PC-9 (cell line): ENCODE data around the gene FCAMR. TPM values are rescaled to one million over a fixed set of nuclear protein-coding genes. Genes with fewer than 3 reads are reported as not detected.

Experiments used
- BruUV-seq: library from RNA; stranded (reverse); fragments of 400-500 nt; replicated peaks from 2 replicates; lab custom pipeline; 2021; lab: Mats Ljungman, UMichigan
- CTCF ChIA-PET: fragments of 300-600 bp; sonication (Branson Sonifier 250); formaldehyde crosslinking; loops from one replicate; lab custom pipeline; 2022; ENCODE audit warnings: antibody characterized with exemption; lab: Charles Lee
- POLR2A ChIA-PET: fragments of 300-600 bp; sonication (Branson Sonifier 250); formaldehyde crosslinking; loops from one replicate; lab custom pipeline; 2022; ENCODE audit warnings: antibody characterized with exemption; ENCODE audit not compliant: unreplicated experiment; lab: Charles Lee
- DNase-seq, 2 experiments: peaks; one replicate each; pipeline versions ENCODE4 v3.0.0 to v3.0.0-alpha.2; 2015 to 2022; ENCODE audit warnings: mixed read lengths in 1 of 2
- H2AFZ ChIP-seq: fragments of 200-600 bp; sonication (generic); 2 replicates; pipeline ENCODE4 v1.8.1; 2017; ENCODE audit warnings: antibody characterized with exemption
- H3F3A ChIP-seq: fragments of 200-600 bp; sonication (generic); 2 replicates; pipeline ENCODE4 v1.8.1; 2017; ENCODE audit warnings: antibody characterized with exemption, mild to moderate bottlenecking, low read depth; ENCODE audit not compliant: insufficient read depth
- H3K27ac ChIP-seq: fragments of 200-600 bp; sonication (generic); 2 replicates; pipeline ENCODE4 v1.6.1; 2016; ENCODE audit warnings: mixed run types
- H3K27me3 ChIP-seq: fragments of 200-600 bp; sonication (generic); 2 replicates; pipeline ENCODE4 v1.6.1; 2016; ENCODE audit warnings: low read depth, mixed run types; ENCODE audit not compliant: insufficient read depth
- H3K36me3 ChIP-seq: fragments of 200-600 bp; sonication (generic); 2 replicates; pipeline ENCODE4 v1.6.1; 2016; ENCODE audit warnings: low read depth, mixed run types
- H3K4me1 ChIP-seq: fragments of 200-600 bp; sonication (generic); replicated peaks from 2 replicates; pipeline ENCODE4 v1.6.1; 2016; ENCODE audit warnings: mixed run types; ENCODE audit not compliant: insufficient read depth
- H3K4me2 ChIP-seq: fragments of 200-600 bp; sonication (generic); 2 replicates; pipeline ENCODE4 v1.6.1; 2017; ENCODE audit warnings: mixed run types
- H3K4me3 ChIP-seq: fragments of 200-600 bp; sonication (generic); 2 replicates; pipeline ENCODE4 v1.6.1; 2016; ENCODE audit warnings: mixed run types
- H3K79me2 ChIP-seq: fragments of 200-600 bp; sonication (generic); 2 replicates; pipeline ENCODE4 v1.6.1; 2017; ENCODE audit warnings: low read depth, mixed run types
- H3K9me2 ChIP-seq: fragments of 200-600 bp; sonication (generic); 2 replicates; pipeline ENCODE4 v1.8.1; 2017; ENCODE audit warnings: mild to moderate bottlenecking; ENCODE audit not compliant: insufficient read depth
- H3K9me3 ChIP-seq: fragments of 200-600 bp; sonication (generic); 2 replicates; pipeline ENCODE4 v1.8.1; 2016; ENCODE audit warnings: low read depth; ENCODE audit not compliant: insufficient read depth
- H4K20me1 ChIP-seq: fragments of 200-600 bp; sonication (generic); 2 replicates; pipeline ENCODE4 v1.8.1; 2017; ENCODE audit not compliant: insufficient read depth
- CTCF ChIP-seq: fragments of 200-600 bp; sonication (generic); conservative IDR thresholded peaks from 2 replicates; pipeline ENCODE4 v1.6.1; 2017; ENCODE audit warnings: mixed run types, antibody characterized with exemption, mild to moderate bottlenecking, moderate library complexity
- EZH2 ChIP-seq: fragments of 200-600 bp; sonication (generic); IDR thresholded peaks from 2 replicates; pipeline ENCODE4 v1.8.0; 2017; ENCODE audit warnings: antibody characterized with exemption, low read depth
- intact Hi-C: fragments of 100-400 bp; cut with micrococcal nuclease; formaldehyde crosslinking; loops from one replicate; pipeline ENCODE4 v1.10.0; 2022; ENCODE audit not compliant: unreplicated experiment
- total RNA-seq: library from RNA; stranded (reverse); gene quantifications from 2 replicates; pipeline ENCODE4 v1.2.3, GENCODE V29; 2021

The FCAMR gene
- total RNA-seq, 1 experiment from 2014 or later = not detected

- Histone ChIP-seq H3K9me3 (no peaks in the 10 kb centered on the region), H3K9me2 (no peaks in the 10 kb centered on the region), H4K20me1 (no peaks in the 10 kb centered on the region), H3K79me2 (no peaks in the 10 kb centered on the region), H3K27me3 (0 out of 2 replicates have a peak, but pooled peaks cover 2% of the 10 kb centered on the region), H3K36me3 (no peaks in the 10 kb centered on the region), H3K27ac (no peak overlapping the region), H3F3A (no peaks in the 10 kb centered on the region), H3K4me1 (no peaks in the 10 kb centered on the region), H2AFZ (no peak overlapping the region), H3K4me3 (no peak overlapping the region), H3K4me2 (no peak overlapping the region)
- ChIA-PET POLR2A (no interaction called here), CTCF (interaction anchor here (0.6 to 1.3 kb wide), 2 partner anchors 11 to 56 kb away, joined by 4 to 7 read pairs; no protein-coding TSS in a partner anchor)
- no peak for TF ChIP-seq CTCF
- TF ChIP-seq EZH2 = no peak
- intact Hi-C loops = no loop called here
- BruUV-seq = no TSS peak
- no peak for DNase-seq
These were observed 4.5 kb downstream of the FCAMR start for GRCh38 chr1:206965781-206966180.

DNA sequence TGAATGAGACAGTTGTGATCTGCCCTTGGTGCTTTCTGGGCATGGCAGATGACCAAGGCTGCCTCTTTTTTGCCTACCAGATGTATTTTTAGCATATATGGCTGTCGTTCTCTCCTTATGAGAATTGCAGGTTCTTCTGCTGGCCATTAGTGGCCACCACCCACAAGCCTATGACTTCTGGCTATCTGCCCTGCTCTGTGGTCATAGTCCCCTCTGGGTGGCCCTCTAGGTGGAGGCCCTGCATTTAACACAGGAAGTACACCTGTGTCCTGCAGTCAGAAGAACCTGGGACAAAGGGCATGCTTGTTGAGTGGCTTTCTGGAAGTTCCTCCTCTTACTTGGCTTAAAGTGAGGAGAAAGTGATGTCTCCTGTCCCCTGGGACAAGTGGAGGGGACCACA is 6.5 kb downstream of the FCAMR start:
- POLR2A ChIA-PET = no interaction called here
- no peak overlapping the region for H3K27ac ChIP-seq

GRCh38 chr1:206963119-206963712 is 7.0 kb downstream of the FCAMR start:
- BruUV-seq = no TSS peak
- H3F3A ChIP-seq = no peaks in the 10 kb centered on the region
- no peaks in the 10 kb centered on the region for H3K9me2 ChIP-seq
- no peaks in the 10 kb centered on the region for H3K27me3 ChIP-seq
- H3K36me3 ChIP-seq = no peaks in the 10 kb centered on the region
- H2AFZ ChIP-seq = no peak overlapping the region
- H3K4me1 ChIP-seq = no peaks in the 10 kb centered on the region
- H4K20me1 ChIP-seq = no peaks in the 10 kb centered on the region
- no peaks in the 10 kb centered on the region for H3K79me2 ChIP-seq
- no peak overlapping the region for H3K4me3 ChIP-seq
- no peaks in the 10 kb centered on the region for H3K9me3 ChIP-seq
- no peak overlapping the region for H3K27ac ChIP-seq
- TF ChIP-seq CTCF (no peak), EZH2 (no peak)
- H3K4me2 ChIP-seq = no peak overlapping the region
- POLR2A ChIA-PET = interaction anchor here (0.7 kb wide), 1 partner anchor 51 kb away, joined by 4 read pairs; no protein-coding TSS in a partner anchor
- no peak for DNase-seq
- CTCF ChIA-PET = no interaction called here
- intact Hi-C loops = no loop called here

More for the DNA sequence above, 6.5 kb downstream of the FCAMR start:
- H3K4me2 ChIP-seq = no peak overlapping the region
- H3F3A ChIP-seq = no peaks in the 10 kb centered on the region
- no peak overlapping the region for H2AFZ ChIP-seq
- no peaks in the 10 kb centered on the region for H3K9me3 ChIP-seq
- no peaks in the 10 kb centered on the region for H3K79me2 ChIP-seq
- BruUV-seq = no TSS peak
- no peak overlapping the region for H3K4me3 ChIP-seq
- no peak for DNase-seq
- no peaks in the 10 kb centered on the region for H3K27me3 ChIP-seq
- no peaks in the 10 kb centered on the region for H3K36me3 ChIP-seq
- TF ChIP-seq CTCF (no peak), EZH2 (no peak)
- H3K9me2 ChIP-seq = no peaks in the 10 kb centered on the region
- H4K20me1 ChIP-seq = no peaks in the 10 kb centered on the region
- CTCF ChIA-PET = no interaction called here
- no peaks in the 10 kb centered on the region for H3K4me1 ChIP-seq
- intact Hi-C loops = no loop called here
